HG03196 (cell line): ENCODE data around the gene RNF114.
"Not testable (repeated sequence)": the region's sequence is repeated elsewhere in the genome, so short reads cannot be mapped to it uniquely, and the experiment has no call there.

Experiments
- ATAC-seq: cut with Tn5 transposase; IDR thresholded peaks from one replicate; pipeline ENCODE4 v1.9.1; 2021; ENCODE audit not compliant: unreplicated experiment

The RNF114 gene

GRCh38 chr20:49961413-49961812 lies 25.2 kb downstream of the RNF114 start:
- ATAC-seq: no peak

DNA sequence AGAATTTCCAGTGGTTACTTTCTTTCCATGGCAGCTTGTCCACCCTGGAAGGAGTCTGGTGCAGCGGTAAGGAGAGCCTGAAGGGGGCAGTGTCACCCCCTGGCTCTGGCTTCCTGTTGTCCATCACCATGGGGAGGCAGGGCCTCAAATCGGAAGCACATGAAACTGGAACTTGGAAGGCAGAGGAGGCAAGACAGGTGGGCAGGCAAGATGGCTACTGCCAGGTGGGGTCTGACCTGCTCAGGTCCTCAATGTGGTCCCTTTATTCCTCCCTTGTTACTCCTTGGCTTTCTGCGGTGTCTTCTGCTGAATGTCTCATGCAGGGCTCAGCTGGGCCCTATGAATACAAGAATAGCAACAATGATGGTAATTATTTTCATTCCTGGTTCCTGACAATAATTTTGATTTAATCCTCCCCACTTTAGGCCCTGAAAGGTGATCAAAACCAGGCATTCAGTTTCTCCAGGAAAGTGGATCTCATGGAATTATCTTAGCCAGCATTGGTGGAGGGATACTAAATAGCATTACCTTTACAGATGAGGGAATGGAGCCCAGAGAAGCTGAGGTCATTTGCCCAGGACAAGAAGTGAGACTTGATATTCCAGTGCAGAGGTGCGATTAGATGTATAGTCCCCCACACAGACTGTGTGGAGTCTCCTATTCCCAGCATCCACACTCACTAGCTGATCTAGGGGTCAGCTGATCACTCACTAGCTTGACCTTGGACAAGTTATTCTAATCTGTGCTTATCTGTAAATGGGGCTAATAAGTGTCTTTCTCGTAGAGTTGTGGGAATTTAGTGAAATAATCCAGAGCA lies 29.0 kb downstream of the RNF114 start:
- no peak for ATAC-seq

- no peak for ATAC-seq
These were observed 29.6 kb downstream of the RNF114 start for GRCh38 chr20:49965781-49966305.

- ATAC-seq: no peak
These were observed 30.7 kb downstream of the RNF114 start for GRCh38 chr20:49966861-49967260.

- ATAC-seq: no peak
These were observed 33.0 kb downstream of the RNF114 start for GRCh38 chr20:49969234-49969633.

DNA sequence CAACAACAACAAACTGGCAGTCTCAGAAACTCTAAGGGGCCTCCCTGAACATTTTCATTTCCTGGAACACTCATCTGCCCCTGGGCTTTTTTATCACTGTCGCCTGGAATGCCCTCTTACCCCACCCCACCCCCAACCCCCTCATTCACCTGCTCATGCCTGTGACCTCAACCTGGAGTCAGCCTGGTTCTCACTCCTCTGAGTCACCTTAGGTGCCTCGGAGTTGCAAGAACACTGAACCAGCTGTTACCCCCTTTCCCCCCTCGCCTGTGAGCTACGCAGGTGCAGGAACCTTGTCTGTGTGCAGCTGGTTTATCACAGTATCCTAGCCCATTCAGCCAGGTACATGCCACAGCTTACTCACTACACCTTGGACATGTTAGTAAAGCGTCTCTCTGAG lies 33.7 kb downstream of the RNF114 start:
- no peak for ATAC-seq

- ATAC-seq: no peak
These were observed 34.3 kb downstream of the RNF114 start for GRCh38 chr20:49970498-49970897.

- no peak for ATAC-seq
These were observed 37.8 kb downstream of the RNF114 start for GRCh38 chr20:49973981-49974380.

DNA sequence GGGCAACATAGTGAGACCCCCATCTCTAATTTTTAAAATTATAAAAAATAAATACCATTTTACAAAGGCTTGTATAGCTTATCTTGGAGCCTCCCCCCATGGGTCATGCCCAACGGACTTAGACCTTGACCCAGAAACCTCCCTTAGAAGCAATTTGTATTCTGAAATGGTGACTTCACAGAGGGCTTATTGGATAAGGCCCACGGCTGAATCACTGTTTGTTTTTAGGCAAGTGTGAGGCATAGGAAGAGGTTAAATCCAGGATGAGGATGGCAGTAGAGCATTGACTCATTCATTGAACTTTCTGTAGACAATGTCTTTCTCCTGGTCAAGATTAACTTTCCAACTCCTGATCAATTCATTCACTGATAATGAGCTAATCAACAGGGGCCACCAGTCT lies 40.3 kb downstream of the RNF114 start:
- ATAC-seq: no peak

DNA sequence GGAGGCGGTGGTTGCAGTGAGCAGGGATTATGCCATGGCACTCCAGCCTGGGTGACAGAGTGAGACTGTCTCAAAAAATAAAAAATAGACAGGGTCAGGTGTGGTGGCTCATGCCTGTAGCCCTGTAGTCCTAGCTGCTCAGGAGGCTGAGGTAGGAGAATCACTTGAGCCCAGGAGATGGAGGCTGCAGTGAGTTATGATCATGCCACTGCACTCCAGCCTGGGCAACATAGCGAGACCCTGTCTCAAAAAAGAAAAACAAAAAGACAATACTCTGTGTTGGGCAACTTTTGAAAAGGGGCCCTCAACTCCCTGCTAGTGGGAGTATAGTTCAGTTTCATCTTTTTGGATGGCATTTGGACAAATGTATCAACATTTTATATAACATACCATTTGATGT lies 41.5 kb downstream of the RNF114 start:
- not testable (repeated sequence) for ATAC-seq

GRCh38 chr20:49978685-49979029 lies 42.5 kb downstream of the RNF114 start:
- ATAC-seq: no peak

- no peak for ATAC-seq
These were observed 43.0 kb downstream of the RNF114 start for GRCh38 chr20:49979030-49979832.

DNA sequence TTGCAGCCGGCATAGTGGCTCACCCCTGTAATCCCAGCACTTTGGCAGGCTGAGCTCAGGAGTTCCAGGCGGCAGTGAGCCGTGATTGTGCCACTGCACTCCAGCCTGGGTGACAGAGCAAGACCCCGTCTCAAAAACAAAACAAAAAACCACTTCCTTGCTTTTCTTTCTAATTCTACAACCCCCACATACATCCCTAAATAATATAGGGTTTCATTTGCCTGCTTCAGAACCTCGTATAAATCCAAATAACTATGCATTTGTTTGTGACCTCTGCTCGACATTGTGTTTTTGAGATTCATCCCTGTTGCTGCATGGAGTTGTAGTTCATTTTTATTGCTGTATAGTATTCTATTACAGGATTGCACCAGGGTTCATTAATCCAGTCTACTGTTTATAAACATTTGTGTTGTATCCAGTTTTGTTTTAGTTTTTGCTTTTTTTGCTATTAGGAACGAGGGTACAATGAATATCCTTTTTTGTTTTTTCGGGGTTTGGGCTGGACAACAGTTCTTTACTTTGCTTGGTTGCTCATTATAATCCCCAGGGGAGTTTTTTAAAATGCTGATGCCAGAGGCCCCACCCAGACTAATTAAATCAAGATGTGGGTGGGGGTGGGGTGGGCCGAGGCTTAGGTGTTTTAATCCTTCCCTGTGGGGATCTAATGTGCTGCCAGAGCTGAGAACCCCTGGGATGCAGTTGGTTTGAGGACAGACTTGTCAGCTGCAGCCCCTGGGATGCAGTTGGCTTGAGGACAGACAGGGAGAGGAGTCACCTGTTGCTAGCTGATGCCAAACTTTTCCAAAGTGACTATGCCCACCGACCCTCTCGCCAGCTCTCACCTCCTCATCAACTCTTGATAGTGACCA lies 44.2 kb downstream of the RNF114 start:
- no peak for ATAC-seq

- ATAC-seq: peak; percentile 3
These were observed 45.2 kb downstream of the RNF114 start for GRCh38 chr20:49981218-49982071.

DNA sequence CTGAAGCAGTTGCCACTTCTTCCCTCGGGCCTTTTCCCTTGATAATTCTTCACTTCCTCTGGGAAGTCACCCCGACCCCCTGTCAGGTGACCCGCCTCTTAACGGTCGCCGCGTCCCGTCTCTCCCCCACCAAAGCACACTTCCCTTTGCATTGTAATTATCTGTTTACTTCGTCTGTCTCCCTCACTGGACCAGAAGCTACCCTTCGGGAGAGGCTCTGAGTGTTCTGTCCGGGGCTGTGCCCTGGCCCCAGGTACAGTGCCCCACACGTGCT lies 45.8 kb downstream of the RNF114 start:
- no peak for ATAC-seq

DNA sequence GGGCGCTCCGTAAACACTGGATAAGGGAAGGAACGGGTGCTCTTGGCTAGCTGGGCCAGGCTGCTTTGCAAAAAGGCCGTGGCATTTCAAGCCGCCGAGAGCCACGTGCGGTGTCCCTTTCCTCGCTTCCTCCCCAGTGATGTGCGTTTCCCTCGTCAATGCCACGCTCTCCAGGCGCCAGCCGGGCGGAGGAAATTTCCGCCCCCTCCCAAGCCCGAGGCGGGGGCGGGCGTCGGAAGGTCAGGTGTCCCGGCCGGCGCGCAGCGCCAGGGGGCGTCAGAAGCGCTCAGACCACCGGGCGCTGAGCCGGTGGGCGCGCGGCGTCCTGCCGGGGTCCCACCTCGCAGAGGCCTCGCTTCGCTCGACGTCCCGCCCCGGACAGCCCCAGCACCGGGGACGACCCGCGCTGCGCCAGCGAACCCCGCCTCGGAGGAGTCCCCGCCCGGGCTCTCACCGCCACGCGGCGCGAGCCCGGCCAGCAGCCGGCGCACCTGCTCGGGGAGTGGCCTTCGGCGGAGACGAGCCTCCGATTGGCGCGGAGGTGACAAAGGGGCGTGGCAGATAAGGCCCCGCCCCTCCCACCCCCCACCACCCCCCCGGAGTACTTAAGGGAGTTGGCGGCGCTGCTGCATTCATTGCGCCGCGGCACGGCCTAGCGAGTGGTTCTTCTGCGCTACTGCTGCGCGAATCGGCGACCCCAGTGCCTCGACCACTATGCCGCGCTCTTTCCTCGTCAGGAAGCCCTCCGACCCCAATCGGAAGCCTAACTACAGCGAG lies 46.3 kb downstream of the RNF114 start, which contains the start of gene SNAI1:
Gene SNAI1, plus strand, starts transcription at position 635 of the 777 bp plus-strand sequence. Its CDS starts 80 bp downstream, at position 715.
- ATAC-seq: peak; percentile 61

DNA sequence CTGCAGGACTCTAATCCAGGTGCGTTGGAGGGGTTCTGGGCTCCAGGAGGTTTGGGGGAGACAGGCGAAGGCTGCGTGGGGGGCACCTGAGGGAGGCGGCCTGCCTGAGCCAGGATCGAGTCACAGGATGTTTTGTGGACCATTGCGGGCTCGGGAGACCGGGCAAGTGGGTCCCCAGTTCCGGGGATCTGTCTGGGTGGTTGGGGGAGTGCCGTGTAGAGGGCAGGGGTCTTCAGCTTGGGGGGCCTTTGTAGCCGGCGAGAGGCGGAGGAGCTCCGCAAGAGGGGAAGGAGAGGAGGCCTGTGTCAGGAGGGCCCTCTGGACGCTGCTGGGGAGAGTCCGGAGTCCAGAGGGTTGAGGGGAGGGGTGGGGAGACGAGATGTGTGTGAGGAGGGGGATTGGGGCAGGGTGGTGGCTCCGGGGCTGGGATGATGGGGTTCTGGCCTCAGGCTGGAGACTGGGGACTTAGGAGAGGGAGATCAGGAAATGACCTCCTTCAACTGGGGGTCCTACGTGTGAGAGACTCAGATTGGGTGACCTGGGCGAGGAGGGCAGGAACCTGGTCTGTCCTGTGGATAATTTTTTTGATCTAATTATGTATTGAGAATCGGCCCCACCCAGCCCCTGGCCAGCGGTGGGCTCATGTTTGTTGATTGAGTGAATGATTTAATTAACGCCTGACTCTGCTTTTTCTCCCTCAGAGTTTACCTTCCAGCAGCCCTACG lies 47.1 kb downstream of the RNF114 start:
- no peak for ATAC-seq

GRCh38 chr20:49983848-49984408 lies 47.7 kb downstream of the RNF114 start:
- no peak for ATAC-seq
